ENCODE results near the gene MED6.

MED6 gene

GRCh38 chr14:70631948-70632347 is 31.5 kb upstream of the MED6 start:
- no peak for TF ChIP-seq CTCF (IDR thresholded peaks at IDR 0.05; ENCODE audit: control extremely low read depth, extremely low read depth, low read depth, missing control alignments)
- no peak for DNase-seq (ENCODE audit: extremely low spot score)
- ChIA-PET POLR2A (no interaction called here), CTCF (interaction anchor here (2.4 kb wide), 1 partner anchor 8 kb away, joined by 5 read pairs; no protein-coding TSS in a partner anchor)

DNA sequence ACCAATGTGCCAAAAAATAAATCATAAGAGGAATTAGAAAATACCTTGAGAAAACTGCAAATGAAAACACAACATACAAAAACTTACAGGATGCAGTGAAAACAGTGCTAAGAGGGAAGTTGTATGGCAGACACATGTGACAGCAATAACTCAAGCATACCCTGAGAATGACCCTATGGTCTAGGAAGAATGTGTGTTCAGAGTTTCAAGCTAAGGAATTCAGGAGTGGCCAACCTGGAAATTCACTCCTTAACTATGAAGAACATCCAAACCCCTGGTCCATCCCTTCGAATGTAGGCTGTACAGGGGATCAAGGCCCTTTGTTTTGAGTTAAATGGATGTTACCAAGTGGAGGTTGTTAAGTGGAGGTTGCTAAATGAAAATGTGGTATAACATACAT is 24.5 kb upstream of the MED6 start:
- TF ChIP-seq CTCF (IDR thresholded peaks at IDR 0.05; ENCODE audit: control extremely low read depth, extremely low read depth, low read depth, missing control alignments), result no peak
- DNase-seq (ENCODE audit: extremely low spot score), result no peak
- ChIA-PET POLR2A (no interaction called here), CTCF (interaction anchor here (1.0 to 3.7 kb wide), 5 partner anchors 11 to 193 kb away, joined by 3 to 19 read pairs (median 5); partner anchors contain the start of gene TTC9)

DNA sequence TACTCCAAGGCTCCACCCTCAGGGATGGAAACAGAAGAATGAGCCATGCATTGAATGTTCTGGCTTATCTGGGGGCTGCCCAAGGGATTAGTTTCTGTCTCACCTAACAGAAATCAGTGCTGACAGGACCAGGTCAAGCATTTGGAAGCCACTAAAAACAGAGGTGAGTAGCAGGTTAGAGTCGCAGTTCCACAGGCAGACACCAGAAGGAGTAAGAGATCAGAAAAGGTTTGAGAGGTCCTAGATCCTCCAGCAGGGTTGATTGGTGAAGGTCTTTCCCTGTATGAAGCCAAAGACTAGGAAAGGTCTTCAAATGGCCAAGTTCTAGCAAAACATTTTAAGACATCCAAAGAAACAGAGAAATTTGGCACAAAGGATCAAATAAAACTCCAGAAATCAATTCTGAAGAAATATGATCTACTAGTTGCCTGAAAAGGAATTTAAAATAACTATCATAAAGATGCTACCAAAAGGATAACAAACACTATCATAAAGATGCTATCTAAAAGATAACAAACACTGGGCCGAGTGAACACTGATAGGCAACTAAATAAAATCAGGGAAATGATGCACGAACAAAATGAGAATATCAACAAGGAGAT is 21.8 kb upstream of the MED6 start:
- ChIA-PET CTCF (interaction anchor here (0.7 to 3.7 kb wide), 17 partner anchors 19 to 195 kb away, joined by 3 to 43 read pairs (median 4); partner anchors contain the start of gene TTC9), POLR2A (no interaction called here)
- peak; percentile 70 for TF ChIP-seq CTCF (IDR thresholded peaks at IDR 0.05; ENCODE audit: control extremely low read depth, extremely low read depth, low read depth, missing control alignments)
- DNase-seq (ENCODE audit: extremely low spot score), result peak; percentile 66

GRCh38 chr14:70619708-70620107 is 19.3 kb upstream of the MED6 start:
- ChIA-PET POLR2A (interaction anchor here (0.7 to 0.9 kb wide), 2 partner anchors 13 to 32 kb away, joined by 4 to 5 read pairs; no protein-coding TSS in a partner anchor), CTCF (interaction anchor here (1.1 to 1.9 kb wide), 2 partner anchors 95 to 197 kb away, joined by 3 to 5 read pairs; no protein-coding TSS in a partner anchor)
- TF ChIP-seq CTCF (IDR thresholded peaks at IDR 0.05; ENCODE audit: control extremely low read depth, extremely low read depth, low read depth, missing control alignments), result no peak
- no peak for DNase-seq (ENCODE audit: extremely low spot score)

- no peak for TF ChIP-seq CTCF (IDR thresholded peaks at IDR 0.05; ENCODE audit: control extremely low read depth, extremely low read depth, low read depth, missing control alignments)
- ChIA-PET CTCF (interaction anchor here (1.1 kb wide), 1 partner anchor 199 kb away, joined by 3 read pairs; no protein-coding TSS in a partner anchor), POLR2A (no interaction called here)
- DNase-seq (ENCODE audit: extremely low spot score), result no peak
Measured at GRCh38 chr14:70618314-70618713, 17.9 kb upstream of the MED6 start.

DNA sequence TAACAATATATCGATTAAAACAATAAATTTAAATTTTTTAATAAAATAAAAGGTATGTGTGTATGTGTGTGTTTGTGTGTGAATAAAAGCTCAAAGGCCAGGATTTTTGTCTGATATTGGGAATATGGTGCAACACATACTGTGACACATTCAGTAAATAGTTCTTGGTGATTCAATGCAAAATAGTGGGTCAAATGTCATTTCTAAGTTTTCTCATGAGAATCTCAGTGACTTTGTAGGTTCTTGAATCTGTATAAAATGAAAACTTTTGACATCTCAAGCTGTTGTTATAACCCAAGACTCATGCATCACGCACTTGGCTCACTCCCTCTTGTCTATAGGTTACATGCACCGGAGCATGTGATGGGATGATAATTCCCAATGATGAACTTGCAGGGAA is 16.2 kb upstream of the MED6 start:
- ChIA-PET CTCF (interaction anchor here (1.0 kb wide), 1 partner anchor 73 kb away, joined by 3 read pairs; no protein-coding TSS in a partner anchor), POLR2A (no interaction called here)
- no peak for DNase-seq (ENCODE audit: extremely low spot score)
- no peak for TF ChIP-seq CTCF (IDR thresholded peaks at IDR 0.05; ENCODE audit: control extremely low read depth, extremely low read depth, low read depth, missing control alignments)

All from GM10248 (cell line).